Kidney (tissue), 14 donors: ENCODE results near the gene KDM1A. TPM values are rescaled to one million over a fixed set of nuclear protein-coding genes. Genes with fewer than 3 reads are reported as not detected.

ENCODE experiments used
- DNase-seq, 5 donors: peaks; one replicate each; pipeline ENCODE4 v3.0.0-alpha.2; 2013 to 2020
- FAIRE-seq: peaks from 2 replicates; lab custom pipeline; 2012; peaks lifted over from hg19 to GRCh38; lab: Jason Lieb, UNC
- H3K27ac ChIP-seq, 2 donors: one replicate each; pipeline ENCODE4 v1.7.0; 2013; ENCODE audit warnings: low read depth in 2 of 2, low read length in 2 of 2, inconsistent platforms in 1 of 2
- H3K27me3 ChIP-seq: one replicate; pipeline ENCODE4 v1.7.1; 2013; ENCODE audit warnings: low read length, inconsistent platforms; ENCODE audit not compliant: control insufficient read depth, insufficient read depth
- H3K36me3 ChIP-seq, 3 donors: one replicate each; pipeline versions ENCODE4 v1.7.0 to v1.7.1; 2013; ENCODE audit warnings: low read length in 3 of 3, control low read depth in 1 of 3, inconsistent platforms in 1 of 3; ENCODE audit not compliant: insufficient read depth in 3 of 3, control insufficient read depth in 2 of 3
- H3K4me1 ChIP-seq, 3 donors: one replicate each; pipeline versions ENCODE4 v1.7.0 to v1.7.1; 2013; ENCODE audit warnings: low read length in 3 of 3, inconsistent platforms in 1 of 3, low read depth in 1 of 3; ENCODE audit not compliant: control insufficient read depth in 2 of 3, insufficient read depth in 2 of 3
- H3K4me3 ChIP-seq, 3 donors: one replicate each; pipeline versions ENCODE4 v1.7.0 to v1.8.1; 2013; ENCODE audit warnings: low read length in 3 of 3, control low read depth in 1 of 3, inconsistent platforms in 1 of 3
- H3K9ac ChIP-seq, 3 donors: one replicate each; pipeline versions ENCODE4 v1.7.0 to v1.7.1; 2013; ENCODE audit warnings: low read length in 3 of 3, control low read depth in 1 of 3, inconsistent platforms in 1 of 3
- H3K9me3 ChIP-seq, 3 donors: one replicate each; pipeline versions ENCODE4 v1.7.0 to v1.7.1; 2013; ENCODE audit warnings: low read length in 3 of 3, control low read depth in 1 of 3, inconsistent platforms in 1 of 3; ENCODE audit not compliant: control insufficient read depth in 2 of 3, insufficient read depth in 1 of 3
- intact Hi-C: fragments of 100-400 bp; cut with DNase I; formaldehyde crosslinking; loops from one replicate; pipeline ENCODE4 v1.11.1; 2022
- polyA plus RNA-seq: library from polyadenylated mRNA; stranded (reverse); fragments of 350-450 nt; fragmentation: Illumina TruSeq; extraction: RNeasy Lipid Tissue Mini Kit (QIAGEN cat#74804); gene quantifications from one replicate; pipeline ENCODE4 v1.2.3, GENCODE V29; 2014; ENCODE audit warnings: low read depth, low replicate concordance; ENCODE audit not compliant: insufficient read depth
- total RNA-seq: library from RNA; stranded (reverse); fragmentation: NEBNext Ultra II Directional; extraction: Animal tissue kit (Norgen Biotek cat#: 25700); gene quantifications from one replicate; pipeline ENCODE4 v1.2.1, GENCODE V29; 2021
- TF ChIP-seq, protein P1 (sequence below): IDR thresholded peaks from 3 replicates; pipeline ENCODE4 v1.5.1; 2012; ENCODE audit warnings: mild to moderate bottlenecking, moderate library complexity, borderline replicate concordance; ENCODE audit not compliant: insufficient read depth; ENCODE audit errors: extremely low read depth
- donor health status: control.
- donor health status: control.
- donor health status: control.
- donor health status: control.
- donor health status: control.
- donor health status: DM: yes; HTN: yes; CAD: no.
- donor health status: Normal renal cell carcinoma (clear cell type).

Gene KDM1A
- total and polyA plus RNA-seq, 2 donors from 2014 or later: 33.3 to 54.4 TPM

DNA sequence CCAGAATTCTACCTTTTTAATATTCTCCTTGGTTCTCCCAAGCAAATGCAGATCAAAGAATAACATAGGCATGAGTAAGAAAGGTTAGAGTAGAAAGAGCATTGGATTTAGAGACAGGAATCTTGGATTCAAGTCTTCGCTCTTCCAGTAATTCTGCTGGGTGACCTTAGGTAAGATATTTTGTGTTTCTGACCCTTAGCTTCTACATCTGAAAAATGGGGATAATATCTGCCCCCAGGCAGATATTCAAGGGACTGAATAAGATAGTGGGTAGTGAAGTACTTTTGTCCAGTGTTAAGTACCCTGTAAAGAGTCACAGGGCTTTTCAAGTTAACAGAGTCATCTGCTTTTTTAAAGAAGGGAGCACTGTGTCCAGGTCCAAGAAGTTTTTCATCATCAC is 70.8 kb downstream of the KDM1A start:
- Histone ChIP-seq H3K4me3 (no peak overlapping the region), H3K9me3 (no peaks in the 10 kb centered on the region), H3K36me3 (peaks cover 5 to 59% (median 48%) of the 10 kb centered on the region in 3 donors), H3K27me3 (no peaks in the 10 kb centered on the region), H3K9ac (no peak overlapping the region), H3K4me1 (no peaks in the 10 kb centered on the region), H3K27ac (no peak overlapping the region)
- DNase-seq: no peak
- intact Hi-C loops: no loop called here
- no peak for FAIRE-seq
- TF ChIP-seq, protein P1, sequence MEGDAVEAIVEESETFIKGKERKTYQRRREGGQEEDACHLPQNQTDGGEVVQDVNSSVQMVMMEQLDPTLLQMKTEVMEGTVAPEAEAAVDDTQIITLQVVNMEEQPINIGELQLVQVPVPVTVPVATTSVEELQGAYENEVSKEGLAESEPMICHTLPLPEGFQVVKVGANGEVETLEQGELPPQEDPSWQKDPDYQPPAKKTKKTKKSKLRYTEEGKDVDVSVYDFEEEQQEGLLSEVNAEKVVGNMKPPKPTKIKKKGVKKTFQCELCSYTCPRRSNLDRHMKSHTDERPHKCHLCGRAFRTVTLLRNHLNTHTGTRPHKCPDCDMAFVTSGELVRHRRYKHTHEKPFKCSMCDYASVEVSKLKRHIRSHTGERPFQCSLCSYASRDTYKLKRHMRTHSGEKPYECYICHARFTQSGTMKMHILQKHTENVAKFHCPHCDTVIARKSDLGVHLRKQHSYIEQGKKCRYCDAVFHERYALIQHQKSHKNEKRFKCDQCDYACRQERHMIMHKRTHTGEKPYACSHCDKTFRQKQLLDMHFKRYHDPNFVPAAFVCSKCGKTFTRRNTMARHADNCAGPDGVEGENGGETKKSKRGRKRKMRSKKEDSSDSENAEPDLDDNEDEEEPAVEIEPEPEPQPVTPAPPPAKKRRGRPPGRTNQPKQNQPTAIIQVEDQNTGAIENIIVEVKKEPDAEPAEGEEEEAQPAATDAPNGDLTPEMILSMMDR: no peak

DNA sequence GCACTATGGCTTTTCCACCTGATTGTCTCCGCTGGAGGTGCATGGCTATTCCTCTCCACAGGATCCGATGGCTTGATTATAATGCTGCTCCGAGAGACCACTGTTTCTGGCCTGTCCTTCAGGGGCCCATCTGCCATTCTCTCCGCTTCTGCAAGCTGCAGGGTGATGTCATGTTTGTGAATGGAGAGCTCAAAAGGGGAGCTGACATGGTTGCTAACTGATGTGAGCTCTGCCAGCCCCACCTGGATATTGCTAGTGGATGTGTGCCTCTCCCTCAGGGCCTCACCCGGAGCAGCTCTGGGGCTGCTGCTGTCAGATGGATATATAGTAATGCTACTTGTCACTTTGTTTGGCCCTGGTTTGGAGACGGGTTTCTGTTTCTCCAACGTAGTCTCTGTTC is 72.3 kb downstream of the KDM1A start:
- H3K4me1 ChIP-seq: no peaks in the 10 kb centered on the region
- FAIRE-seq (no peak), DNase-seq (no peak)
- H3K9me3 ChIP-seq: no peaks in the 10 kb centered on the region
- TF ChIP-seq, protein P1: no peak
- no peak overlapping the region for H3K9ac ChIP-seq
- no peak overlapping the region for H3K4me3 ChIP-seq
- peaks cover 5 to 57% (median 42%) of the 10 kb centered on the region in 3 donors for H3K36me3 ChIP-seq
- H3K27me3 ChIP-seq: no peaks in the 10 kb centered on the region
- intact Hi-C loops: no loop called here
- H3K27ac ChIP-seq: no peak overlapping the region

DNA sequence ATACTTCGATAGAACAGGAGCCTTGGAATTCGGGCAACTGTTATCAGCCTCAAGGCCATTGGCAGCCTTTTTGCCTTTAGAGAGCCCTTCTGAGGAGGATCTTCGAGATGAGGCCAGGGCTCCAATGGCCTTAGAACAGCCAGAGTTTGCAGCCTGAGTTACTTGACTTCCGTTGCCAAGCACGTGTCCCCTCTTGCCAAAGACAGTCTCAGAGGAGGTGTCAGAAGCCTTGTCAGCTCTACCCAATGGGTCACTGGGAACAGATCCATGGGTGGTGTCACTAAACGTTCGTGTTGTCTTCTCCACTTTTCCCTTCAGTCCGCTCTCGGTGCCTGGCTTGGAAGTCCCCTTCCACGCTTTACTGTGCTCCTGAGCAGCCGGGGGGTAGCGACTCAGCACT is 73.2 kb downstream of the KDM1A start:
- H3K27ac ChIP-seq: no peak overlapping the region
- peaks cover 5 to 49% (median 35%) of the 10 kb centered on the region in 3 donors for H3K36me3 ChIP-seq
- TF ChIP-seq, protein P1: no peak
- FAIRE-seq (no peak), DNase-seq (no peak)
- H3K9me3 ChIP-seq: no peaks in the 10 kb centered on the region
- H3K27me3 ChIP-seq: no peaks in the 10 kb centered on the region
- H3K9ac ChIP-seq: no peak overlapping the region
- intact Hi-C loops: no loop called here
- no peaks in the 10 kb centered on the region for H3K4me1 ChIP-seq
- no peak overlapping the region for H3K4me3 ChIP-seq

DNA sequence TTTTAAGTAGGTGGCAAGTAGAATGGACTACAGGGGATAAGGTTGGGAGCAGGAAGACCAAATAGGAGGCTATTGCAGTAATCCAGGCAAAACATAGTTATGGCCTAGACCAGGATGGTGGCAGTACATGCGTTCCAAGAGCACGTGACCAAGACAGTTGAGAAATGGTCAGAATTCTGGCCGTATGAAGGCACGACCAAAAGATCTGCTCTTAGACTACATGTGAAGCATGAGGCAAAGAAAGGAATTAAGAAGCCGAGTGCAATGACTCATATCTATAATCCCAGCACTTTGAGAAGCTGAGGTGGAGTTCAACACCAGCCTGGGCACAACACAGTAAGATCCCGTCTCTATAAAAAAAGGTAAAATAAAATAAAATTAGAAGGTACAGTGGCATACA is 78.0 kb downstream of the KDM1A start:
- H3K9ac ChIP-seq: no peak overlapping the region
- peaks cover 0 to 9% (median 0%) of the 10 kb centered on the region in 3 donors for H3K4me1 ChIP-seq
- FAIRE-seq: no peak
- no peak for DNase-seq
- no peaks in the 10 kb centered on the region for H3K9me3 ChIP-seq
- TF ChIP-seq, protein P1: no peak
- no peak overlapping the region for H3K27ac ChIP-seq
- intact Hi-C loops: loop anchor here (5.0 kb wide), 1 partner anchor 90 kb away; no protein-coding TSS in a partner anchor
- H3K4me3 ChIP-seq: no peak overlapping the region
- H3K36me3 ChIP-seq: peaks cover 3 to 18% (median 15%) of the 10 kb centered on the region in 3 donors
- no peaks in the 10 kb centered on the region for H3K27me3 ChIP-seq
